ENCODE measurements around the gene CDC45.

Gene CDC45

GRCh38 chr22:19495562-19496323 is 16.0 kb downstream of the CDC45 start:
- no peak for DNase-seq (ENCODE audit: low spot score)

- DNase-seq (ENCODE audit: low spot score) = no peak
Observed at GRCh38 chr22:19496324-19496630, 16.6 kb downstream of the CDC45 start.

- peak; percentile 72 for DNase-seq (ENCODE audit: low spot score)
Observed at GRCh38 chr22:19497245-19497644, 17.5 kb downstream of the CDC45 start.

- DNase-seq (ENCODE audit: low spot score) = no peak
Observed at GRCh38 chr22:19498154-19498865, 18.6 kb downstream of the CDC45 start.

- DNase-seq (ENCODE audit: low spot score) = no peak
Observed at GRCh38 chr22:19498866-19499190, 19.1 kb downstream of the CDC45 start.

- DNase-seq (ENCODE audit: low spot score) = no peak
Observed at GRCh38 chr22:19499236-19499879, 19.6 kb downstream of the CDC45 start.

- DNase-seq (ENCODE audit: low spot score) = no peak
Observed at GRCh38 chr22:19499880-19500242, 20.1 kb downstream of the CDC45 start.

- no peak for DNase-seq (ENCODE audit: low spot score)
Observed at GRCh38 chr22:19501897-19502447, 22.3 kb downstream of the CDC45 start.

GRCh38 chr22:19503367-19503766 is 23.6 kb downstream of the CDC45 start:
- DNase-seq (ENCODE audit: low spot score) = no peak

GRCh38 chr22:19503869-19504268 is 24.1 kb downstream of the CDC45 start:
- DNase-seq (ENCODE audit: low spot score) = no peak

GRCh38 chr22:19504900-19505734 is 25.4 kb downstream of the CDC45 start:
- DNase-seq (ENCODE audit: low spot score) = no peak

- DNase-seq (ENCODE audit: low spot score) = no peak
Observed at GRCh38 chr22:19505735-19506126, 26.0 kb downstream of the CDC45 start.

- DNase-seq (ENCODE audit: low spot score) = no peak
Observed at GRCh38 chr22:19506212-19506611, 26.5 kb downstream of the CDC45 start.

- DNase-seq (ENCODE audit: low spot score) = no peak
Observed at GRCh38 chr22:19507534-19507861, 27.8 kb downstream of the CDC45 start.

- DNase-seq (ENCODE audit: low spot score) = no peak
Observed at GRCh38 chr22:19508024-19508776, 28.5 kb downstream of the CDC45 start.

GRCh38 chr22:19509191-19509590 is 29.5 kb downstream of the CDC45 start:
- DNase-seq (ENCODE audit: low spot score) = no peak

- no peak for DNase-seq (ENCODE audit: low spot score)
Observed at GRCh38 chr22:19509923-19510322, 30.2 kb downstream of the CDC45 start.

GRCh38 chr22:19510919-19511341 is 31.2 kb downstream of the CDC45 start:
- DNase-seq (ENCODE audit: low spot score) = no peak

GRCh38 chr22:19513823-19514222 is 34.1 kb downstream of the CDC45 start:
- no peak for DNase-seq (ENCODE audit: low spot score)

GRCh38 chr22:19514831-19515565 is 35.3 kb downstream of the CDC45 start:
- no peak for DNase-seq (ENCODE audit: low spot score)

Data from hepatic stellate cell (primary cell).